Cardiac muscle cell (in vitro differentiated cells and primary cell): ENCODE results near the gene ZNF891. TPM values are rescaled to one million over a fixed set of nuclear protein-coding genes. Genes with fewer than 3 reads are reported as not detected.

Experiments used
- DNase-seq, 2 donors: peaks; one replicate each; pipeline versions ENCODE4 v3.0.0 to v3.0.0-alpha.2; 2010 to 2017; ENCODE audit warnings: low read depth in 1 of 2, low spot score in 1 of 2
- H3K27ac ChIP-seq: fragments of 200-600 bp; sonication (generic); 2 replicates; pipeline ENCODE4 v1.5.1; 2016
- H3K27me3 ChIP-seq: fragments of 200-600 bp; sonication (generic); 2 replicates; pipeline ENCODE4 v1.6.0; 2016; ENCODE audit warnings: control low read depth
- H3K36me3 ChIP-seq: fragments of 200-600 bp; sonication (generic); 2 replicates; pipeline ENCODE4 v1.5.1; 2016; ENCODE audit warnings: control low read depth
- H3K4me1 ChIP-seq: fragments of 200-600 bp; sonication (generic); 2 replicates; pipeline ENCODE4 v1.8.1; 2017; ENCODE audit warnings: low read depth, mild to moderate bottlenecking, mixed run types
- H3K4me3 ChIP-seq: fragments of 200-600 bp; sonication (generic); 2 replicates; pipeline ENCODE4 v1.5.1; 2016; ENCODE audit warnings: mild to moderate bottlenecking
- H3K9me3 ChIP-seq: fragments of 200-600 bp; sonication (generic); 2 replicates; pipeline ENCODE4 v1.5.1; 2017; ENCODE audit warnings: low read depth, mild to moderate bottlenecking, control low read depth
- polyA plus RNA-seq: library from polyadenylated mRNA; unstranded; fragments of >200 nt; fragmentation: Nextera tagmentation; extraction: Ambion mirVana; gene quantifications from 2 replicates; pipeline ENCODE4 v1.2.1, GENCODE V29; 2016
- total RNA-seq: library from RNA; depleted of rRNA; stranded (reverse); fragments of >200 nt; gene quantifications from 2 replicates; pipeline ENCODE4 v1.2.3, GENCODE V29; 2016
- TF ChIP-seq, protein P1 (sequence below): IDR thresholded peaks from 2 replicates; pipeline ENCODE4 v1.5.1; 2012; ENCODE audit warnings: low read depth, mild to moderate bottlenecking, low read length

The ZNF891 gene
- total and polyA plus RNA-seq, 2 experiments from 2014 or later, result 0.65 to 2.7 TPM

- Histone ChIP-seq H3K27ac (no peak overlapping the region), H3K27me3 (no peaks in the 10 kb centered on the region), H3K36me3 (peaks cover 2% of the 10 kb centered on the region), H3K4me3 (no peak overlapping the region), H3K4me1 (no peaks in the 10 kb centered on the region), H3K9me3 (peaks cover 36% of the 10 kb centered on the region)
- DNase-seq, result no peak
- TF ChIP-seq, protein P1, sequence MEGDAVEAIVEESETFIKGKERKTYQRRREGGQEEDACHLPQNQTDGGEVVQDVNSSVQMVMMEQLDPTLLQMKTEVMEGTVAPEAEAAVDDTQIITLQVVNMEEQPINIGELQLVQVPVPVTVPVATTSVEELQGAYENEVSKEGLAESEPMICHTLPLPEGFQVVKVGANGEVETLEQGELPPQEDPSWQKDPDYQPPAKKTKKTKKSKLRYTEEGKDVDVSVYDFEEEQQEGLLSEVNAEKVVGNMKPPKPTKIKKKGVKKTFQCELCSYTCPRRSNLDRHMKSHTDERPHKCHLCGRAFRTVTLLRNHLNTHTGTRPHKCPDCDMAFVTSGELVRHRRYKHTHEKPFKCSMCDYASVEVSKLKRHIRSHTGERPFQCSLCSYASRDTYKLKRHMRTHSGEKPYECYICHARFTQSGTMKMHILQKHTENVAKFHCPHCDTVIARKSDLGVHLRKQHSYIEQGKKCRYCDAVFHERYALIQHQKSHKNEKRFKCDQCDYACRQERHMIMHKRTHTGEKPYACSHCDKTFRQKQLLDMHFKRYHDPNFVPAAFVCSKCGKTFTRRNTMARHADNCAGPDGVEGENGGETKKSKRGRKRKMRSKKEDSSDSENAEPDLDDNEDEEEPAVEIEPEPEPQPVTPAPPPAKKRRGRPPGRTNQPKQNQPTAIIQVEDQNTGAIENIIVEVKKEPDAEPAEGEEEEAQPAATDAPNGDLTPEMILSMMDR, result no peak
Measured at GRCh38 chr12:133063556-133063955, 66.5 kb downstream of the ZNF891 start.

DNA sequence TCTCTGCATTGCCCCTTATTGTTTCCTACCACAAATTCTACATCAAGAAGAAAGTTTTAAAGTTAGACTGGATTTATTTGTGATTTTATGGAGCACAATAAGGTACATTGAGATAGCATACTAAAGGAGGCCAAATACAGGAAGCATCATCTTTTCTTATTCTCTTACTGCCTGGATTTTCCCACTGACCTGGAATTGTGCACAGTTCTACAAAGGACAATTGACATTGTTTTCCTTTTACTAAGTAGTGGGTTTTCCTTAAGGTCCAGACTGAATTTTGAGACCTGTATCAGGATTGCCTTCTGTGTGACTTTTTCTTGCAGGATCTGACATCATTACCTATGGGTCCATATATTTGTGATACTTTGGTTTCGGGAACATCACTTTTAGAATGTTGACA is 68.1 kb downstream of the ZNF891 start:
- Histone ChIP-seq H3K4me3 (no peak overlapping the region), H3K27ac (no peak overlapping the region), H3K4me1 (no peaks in the 10 kb centered on the region), H3K9me3 (peaks cover 49% of the 10 kb centered on the region), H3K36me3 (peaks cover 17% of the 10 kb centered on the region), H3K27me3 (no peaks in the 10 kb centered on the region)
- TF ChIP-seq, protein P1, result no peak
- no peak for DNase-seq

DNA sequence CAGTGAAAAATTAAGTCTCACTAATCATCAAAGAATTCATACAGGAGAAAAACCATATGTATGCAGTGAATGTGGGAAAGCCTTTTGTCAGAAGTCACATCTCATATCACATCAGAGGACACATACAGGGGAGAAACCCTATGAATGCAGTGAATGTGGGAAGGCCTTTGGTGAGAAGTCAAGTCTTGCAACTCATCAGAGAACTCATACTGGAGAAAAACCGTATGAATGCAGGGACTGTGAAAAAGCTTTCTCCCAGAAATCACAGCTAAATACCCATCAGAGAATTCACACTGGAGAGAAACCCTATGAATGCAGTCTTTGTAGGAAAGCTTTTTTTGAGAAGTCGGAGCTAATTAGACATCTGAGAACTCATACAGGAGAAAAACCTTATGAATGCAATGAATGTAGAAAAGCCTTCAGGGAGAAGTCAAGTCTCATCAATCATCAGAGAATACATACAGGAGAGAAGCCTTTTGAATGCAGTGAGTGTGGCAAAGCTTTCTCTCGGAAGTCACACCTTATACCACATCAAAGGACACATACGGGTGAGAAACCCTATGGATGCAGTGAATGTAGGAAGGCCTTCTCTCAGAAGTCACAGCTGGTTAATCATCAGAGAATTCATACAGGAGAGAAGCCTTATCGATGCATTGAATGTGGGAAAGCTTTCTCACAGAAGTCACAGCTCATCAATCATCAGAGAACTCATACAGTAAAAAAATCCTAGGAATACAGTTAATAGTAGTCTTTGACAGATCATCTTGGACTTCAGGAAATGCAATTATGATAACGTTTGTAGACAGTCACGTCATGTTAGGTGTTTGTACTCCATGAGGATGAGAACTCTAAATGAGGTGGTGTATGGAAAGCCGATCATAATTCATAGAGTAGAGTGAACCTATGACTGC is 71.6 kb downstream of the ZNF891 start:
- H3K27me3 ChIP-seq, result no peaks in the 10 kb centered on the region
- H3K36me3 ChIP-seq, result peaks cover 37% of the 10 kb centered on the region
- H3K27ac ChIP-seq, result no peak overlapping the region
- TF ChIP-seq, protein P1, result no peak
- no peak overlapping the region for H3K4me3 ChIP-seq
- no peak for DNase-seq
- H3K4me1 ChIP-seq, result no peaks in the 10 kb centered on the region
- peaks cover 48% of the 10 kb centered on the region for H3K9me3 ChIP-seq

- Histone ChIP-seq H3K4me3 (no peak overlapping the region), H3K36me3 (peaks cover 47% of the 10 kb centered on the region), H3K4me1 (no peaks in the 10 kb centered on the region), H3K9me3 (peaks cover 48% of the 10 kb centered on the region), H3K27ac (no peak overlapping the region), H3K27me3 (no peaks in the 10 kb centered on the region)
- TF ChIP-seq, protein P1, result no peak
- no peak for DNase-seq
Measured at GRCh38 chr12:133057446-133057845, 72.6 kb downstream of the ZNF891 start.

Other genes starting within 250 kb of the ZNF891 start
- 30.6 and 36.3 TPM in 2 replicates for gene CHFR, start 242.7 kb downstream of the ZNF891 start, total RNA-seq
- gene CHFR, start 242.7 kb downstream of the ZNF891 start, polyA plus RNA-seq, result 29.4 and 30.0 TPM in 2 replicates
- 6.6 and 13.3 TPM in 2 replicates for gene ZNF605, start 174.0 kb downstream of the ZNF891 start, total RNA-seq
- 8.2 and 10.1 TPM in 2 replicates for gene ZNF605, start 174.0 kb downstream of the ZNF891 start, polyA plus RNA-seq
- 5.2 and 18.5 TPM in 2 replicates for gene ZNF26, start 143.9 kb downstream of the ZNF891 start, total RNA-seq
- 5.0 and 6.1 TPM in 2 replicates for gene ZNF26, start 143.9 kb downstream of the ZNF891 start, polyA plus RNA-seq
- 18.4 and 29.2 TPM in 2 replicates for gene ZNF84, start 92.8 kb downstream of the ZNF891 start, total RNA-seq
- 22.5 and 31.5 TPM in 2 replicates for gene ZNF84, start 92.8 kb downstream of the ZNF891 start, polyA plus RNA-seq
- 10.1 and 14.7 TPM in 2 replicates for gene ZNF140, start 49.4 kb downstream of the ZNF891 start, total RNA-seq
- gene ZNF140, start 49.4 kb downstream of the ZNF891 start, polyA plus RNA-seq, result 15.7 and 18.1 TPM in 2 replicates
- gene ZNF10, start 353 bp upstream of the ZNF891 start, total RNA-seq, result 7.0 and 9.9 TPM in 2 replicates
- gene ZNF10, start 353 bp upstream of the ZNF891 start, polyA plus RNA-seq, result 9.5 and 14.9 TPM in 2 replicates
- gene ZNF268, start 51.2 kb upstream of the ZNF891 start, total RNA-seq, result 21.6 and 34.1 TPM in 2 replicates
- 12.4 and 18.0 TPM in 2 replicates for gene ZNF268, start 51.2 kb upstream of the ZNF891 start, polyA plus RNA-seq
- not detected in 2 replicates for gene ANHX, start 105.6 kb upstream of the ZNF891 start, total RNA-seq
- gene ANHX, start 105.6 kb upstream of the ZNF891 start, polyA plus RNA-seq, result not detected in 2 replicates